Stimulated activated CD4-positive, alpha-beta T cell treated with anti-CD3 and anti-CD28 coated beads, Interleukin-4, amount 100 ng/mL, for 1 hour (primary cell): ENCODE measurements around the gene EPHA4.
"Not testable (repeated sequence)": the region's sequence is repeated elsewhere in the genome, so short reads cannot be mapped to it uniquely, and the experiment has no call there.

Source experiments
- DNase-seq: peaks from one replicate; pipeline ENCODE4 v3.0.0-alpha.2; 2020

EPHA4 gene

DNA sequence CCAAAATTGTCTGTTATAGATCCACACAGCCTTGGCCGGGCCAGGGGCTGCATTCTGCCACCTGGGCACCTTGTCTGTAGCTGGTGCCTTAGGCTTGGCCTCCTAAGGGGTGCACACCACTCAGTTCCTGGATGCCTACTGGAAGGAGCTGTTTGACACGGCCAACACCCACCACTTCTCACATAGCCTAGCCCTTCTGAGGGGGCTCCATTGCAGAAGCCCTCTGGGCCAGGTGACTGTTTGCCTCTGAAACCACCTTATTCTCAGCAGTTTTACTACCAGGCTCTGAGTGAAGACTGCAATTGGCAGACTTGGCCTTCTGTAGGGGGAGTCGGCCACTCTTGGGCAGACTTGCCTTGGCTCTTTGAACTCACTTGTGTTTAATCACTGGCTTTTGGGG lies 39.5 kb downstream of the EPHA4 start:
- no peak for DNase-seq

DNA sequence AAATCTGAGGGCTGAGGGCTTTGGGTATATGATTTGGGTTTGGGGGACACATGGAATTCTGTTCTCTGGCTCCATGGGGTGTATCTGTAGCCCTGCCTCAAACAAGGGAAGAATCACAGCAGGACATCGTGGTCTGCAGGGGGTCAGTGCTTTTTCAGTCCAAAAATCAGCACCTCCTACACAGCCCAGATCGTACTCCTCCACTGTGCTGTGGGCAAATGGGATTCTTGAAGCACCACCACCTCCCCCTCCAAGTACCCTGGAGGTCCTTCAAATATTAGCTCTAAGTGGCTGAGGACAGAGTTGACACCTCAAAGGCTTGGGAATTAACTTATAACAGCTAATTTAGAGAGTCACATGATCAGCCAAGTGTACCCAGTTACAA lies 41.5 kb downstream of the EPHA4 start:
- DNase-seq: no peak

DNA sequence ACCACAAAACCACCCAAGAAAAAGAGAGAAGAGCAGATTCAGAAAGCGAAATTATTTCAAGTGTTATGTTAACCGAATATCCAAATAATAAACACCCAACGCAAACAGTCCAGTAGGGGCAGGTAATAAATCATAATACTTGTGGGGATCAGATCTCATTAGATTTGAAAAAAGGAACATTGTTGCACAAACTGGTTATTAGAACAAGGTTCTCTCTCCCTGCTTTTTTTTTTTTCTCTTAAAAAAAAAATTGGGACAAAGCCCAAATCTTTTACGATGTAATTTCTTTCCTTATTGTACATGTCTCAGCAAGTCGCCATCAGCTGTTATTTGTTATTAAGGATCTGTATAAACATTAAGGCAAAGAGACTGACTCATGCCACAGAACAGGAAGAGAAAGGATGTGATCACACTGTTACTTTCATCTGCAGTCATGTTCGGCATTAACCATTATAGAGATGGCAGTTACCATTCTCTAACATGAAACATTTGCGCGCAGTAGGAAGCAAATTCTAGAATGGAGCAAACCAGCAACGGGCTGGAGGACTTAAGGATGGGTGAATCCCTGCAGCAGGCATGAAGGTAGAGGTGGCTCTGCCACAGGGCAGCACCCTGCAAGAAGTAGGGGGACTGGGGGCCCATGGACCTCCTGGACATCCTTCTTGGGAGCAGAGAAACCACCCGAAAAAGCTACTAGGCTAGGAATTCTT lies 42.0 kb downstream of the EPHA4 start:
- DNase-seq: no peak

DNA sequence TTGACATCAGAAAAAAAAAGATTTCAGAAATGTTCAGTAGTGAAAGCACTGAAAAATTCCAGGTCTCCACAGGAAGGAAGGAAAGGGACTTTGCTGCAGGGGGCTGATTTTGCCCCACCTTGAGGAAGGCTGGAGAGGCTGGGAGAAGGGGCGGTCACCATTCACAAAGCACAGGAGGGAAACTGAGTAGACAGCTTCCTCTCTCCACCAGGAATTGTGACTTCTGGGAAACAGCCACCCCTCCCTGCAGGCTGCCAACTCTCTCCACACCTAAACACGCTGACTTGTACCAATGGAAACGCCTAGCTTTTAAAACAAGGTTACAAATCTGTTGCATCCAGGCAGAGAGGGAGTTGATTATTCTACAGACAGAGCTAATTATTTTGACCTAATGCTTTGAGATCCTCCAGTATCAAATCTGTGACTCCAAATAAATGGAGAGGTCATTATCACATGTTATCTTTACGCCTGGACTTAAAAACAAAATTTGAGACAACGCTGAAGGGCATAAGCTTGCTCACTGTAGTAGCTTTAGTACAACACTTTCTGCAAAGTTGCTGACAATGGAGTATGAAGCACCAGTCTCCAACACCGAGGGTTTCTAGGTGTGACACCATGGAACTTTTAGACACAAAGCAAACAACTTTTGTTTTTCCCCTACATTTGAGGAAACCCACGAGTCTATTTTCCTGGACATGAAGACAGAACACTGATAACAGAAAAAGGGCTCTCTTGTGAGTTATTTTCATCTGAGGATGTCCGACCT lies 42.7 kb downstream of the EPHA4 start:
- no peak for DNase-seq

DNA sequence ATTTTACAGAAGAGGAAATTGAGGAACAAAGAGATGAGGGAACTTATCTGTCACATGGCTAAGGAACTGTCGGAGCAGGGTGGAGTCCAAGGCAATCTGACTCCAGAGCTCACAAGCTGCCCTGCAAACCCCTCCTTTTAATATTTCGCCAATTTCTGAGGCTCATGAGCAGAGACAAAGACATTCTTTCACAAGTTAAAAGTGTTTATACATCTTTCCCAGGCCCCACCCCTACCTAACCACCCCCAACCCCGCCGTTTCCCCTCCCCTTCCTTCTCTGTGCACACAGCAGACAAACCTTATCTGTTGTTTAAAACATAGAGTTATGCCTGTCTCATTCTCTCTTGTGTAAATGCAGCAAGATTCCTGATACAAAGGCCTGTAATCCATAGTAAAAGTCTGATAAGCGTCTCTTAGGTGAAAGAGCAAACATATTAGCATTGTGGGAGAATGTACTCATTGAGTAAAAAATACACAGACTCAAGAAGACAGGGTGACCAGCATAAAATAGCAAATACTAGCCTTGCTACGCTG lies 44.3 kb downstream of the EPHA4 start:
- no peak for DNase-seq

DNA sequence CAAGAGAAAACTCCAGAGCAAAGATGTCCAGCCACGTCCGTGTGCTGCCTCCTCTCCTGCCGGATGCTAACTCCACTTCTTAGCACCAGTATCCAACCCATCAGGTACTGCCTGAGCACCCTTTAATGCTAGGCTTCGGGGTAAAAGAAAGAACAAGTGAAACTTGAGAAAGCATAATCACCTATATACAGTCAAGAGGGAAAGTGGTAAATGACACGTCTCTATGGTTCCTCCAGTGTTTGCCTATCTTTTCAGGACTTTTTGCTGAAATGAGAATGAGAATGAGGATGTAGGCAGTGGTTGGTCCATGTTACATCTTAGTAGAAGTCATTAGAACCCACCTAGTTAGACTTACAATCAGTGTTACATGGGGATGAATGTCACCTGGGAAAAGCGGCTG lies 47.9 kb downstream of the EPHA4 start:
- no peak for DNase-seq

DNA sequence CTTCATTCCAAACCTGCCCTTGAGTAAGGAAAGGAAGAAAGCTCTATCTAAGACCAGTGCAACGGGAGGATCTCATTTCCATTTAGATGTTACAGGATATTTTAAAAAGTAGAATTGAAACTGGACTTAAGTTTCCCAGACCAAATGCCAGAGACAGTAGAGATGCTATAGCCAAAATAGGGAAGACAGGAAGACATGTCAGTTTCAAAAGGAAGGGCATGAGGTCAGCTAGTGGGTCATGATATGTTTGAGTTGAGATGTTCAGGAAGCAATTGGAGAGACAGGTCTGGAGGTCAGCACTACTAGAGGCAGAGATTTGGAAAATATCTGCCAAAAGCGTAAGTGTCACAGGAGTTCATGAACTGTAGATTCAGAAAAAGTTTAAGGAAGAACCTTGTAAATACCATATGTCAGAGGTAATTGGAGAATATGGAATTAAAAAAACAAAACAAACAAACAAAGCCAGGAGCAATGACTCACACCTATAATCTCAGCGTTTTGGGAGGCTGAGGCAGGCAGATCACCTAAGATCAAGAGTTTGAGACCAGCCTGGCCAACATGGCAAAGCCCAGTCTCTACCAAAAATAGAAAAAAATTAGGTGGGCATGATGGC lies 50.8 kb downstream of the EPHA4 start:
- no peak for DNase-seq

DNA sequence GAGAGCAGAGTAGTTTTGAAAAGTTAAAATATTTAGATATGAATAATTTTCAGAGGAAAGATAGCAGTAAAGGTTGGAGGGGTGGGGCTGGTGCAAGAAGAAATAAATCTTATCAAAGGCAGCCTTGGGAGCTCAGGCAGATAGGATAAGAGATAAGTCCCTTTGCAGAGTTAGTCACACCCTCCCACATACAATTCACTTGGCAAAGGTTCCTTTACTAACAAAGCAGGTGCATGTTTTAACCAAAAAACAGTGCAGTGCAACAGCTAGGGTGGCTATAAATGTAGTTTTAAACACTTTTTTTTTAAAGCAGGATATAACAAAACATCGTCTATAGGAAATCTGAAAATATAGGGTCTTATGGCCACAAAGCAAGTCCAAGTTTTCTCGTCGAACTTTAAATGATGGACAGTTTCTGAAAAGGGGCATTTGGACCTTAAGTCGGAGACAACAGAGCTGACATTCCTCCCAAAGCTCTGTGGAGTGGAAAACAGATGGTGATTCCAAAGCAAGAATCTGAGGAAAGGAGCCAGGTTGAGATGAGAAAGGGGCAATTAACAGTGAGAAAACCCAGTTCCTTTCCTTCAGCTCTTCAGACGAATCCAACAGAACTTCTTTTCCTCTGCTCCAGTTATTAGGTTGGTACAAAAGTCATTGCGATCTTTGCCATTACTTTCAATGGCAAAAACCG lies 53.0 kb downstream of the EPHA4 start:
- DNase-seq: no peak

DNA sequence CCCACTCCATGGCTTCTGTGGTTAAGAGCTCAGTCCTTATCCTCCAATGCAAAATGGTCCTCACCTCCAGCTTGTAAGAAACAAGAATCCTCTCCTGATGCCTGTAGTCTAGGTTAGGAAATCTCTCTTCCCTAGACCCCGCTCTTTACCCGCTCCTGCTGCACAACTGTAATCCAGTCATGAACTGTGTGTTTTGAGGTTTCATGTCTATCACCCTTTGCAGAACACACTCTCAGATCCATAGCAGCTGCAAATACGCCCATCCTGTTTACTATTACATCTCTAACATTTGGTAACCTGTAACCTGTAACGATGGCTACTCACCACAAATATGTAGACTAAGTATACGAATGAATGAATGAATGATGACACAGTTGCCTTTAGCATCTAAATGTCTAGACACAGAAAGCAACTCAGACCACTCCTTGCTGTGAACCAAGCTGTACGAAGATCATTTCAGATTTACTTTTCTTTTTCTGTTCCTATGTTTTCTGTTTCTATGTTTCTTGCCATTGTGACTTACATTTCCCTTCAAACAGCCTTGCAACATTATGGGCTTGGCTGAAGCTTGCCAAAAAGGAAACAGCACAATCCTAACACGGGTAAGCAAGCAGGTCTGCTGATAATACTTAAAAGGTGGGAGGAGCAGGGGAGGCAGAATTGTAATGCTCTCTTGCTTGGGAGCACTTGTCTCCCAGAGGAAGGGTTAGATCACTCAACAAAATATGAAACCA lies 53.7 kb downstream of the EPHA4 start:
- DNase-seq: no peak

DNA sequence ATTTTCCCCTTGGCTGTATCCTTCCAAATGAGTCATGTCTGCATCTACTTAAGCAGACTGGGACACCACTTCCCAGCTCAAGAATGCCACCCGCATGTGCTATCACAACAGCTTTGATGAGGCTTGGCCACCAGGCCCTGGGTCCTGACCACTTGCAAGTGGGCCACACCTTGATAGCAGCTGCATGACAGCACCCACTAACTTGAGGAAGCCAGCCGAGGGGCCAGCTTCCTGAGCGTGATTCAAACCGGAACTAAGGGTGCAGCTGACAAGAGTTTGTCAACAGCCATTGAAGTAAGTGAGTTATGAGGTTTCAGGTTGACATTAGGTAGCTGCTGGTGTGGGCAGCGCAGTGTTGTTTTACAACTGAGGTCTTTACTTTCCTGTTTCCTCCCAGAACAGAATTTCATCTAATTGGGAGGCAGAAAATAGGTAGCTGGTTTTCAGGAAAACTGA lies 54.4 kb downstream of the EPHA4 start:
- DNase-seq: peak; percentile 50

DNA sequence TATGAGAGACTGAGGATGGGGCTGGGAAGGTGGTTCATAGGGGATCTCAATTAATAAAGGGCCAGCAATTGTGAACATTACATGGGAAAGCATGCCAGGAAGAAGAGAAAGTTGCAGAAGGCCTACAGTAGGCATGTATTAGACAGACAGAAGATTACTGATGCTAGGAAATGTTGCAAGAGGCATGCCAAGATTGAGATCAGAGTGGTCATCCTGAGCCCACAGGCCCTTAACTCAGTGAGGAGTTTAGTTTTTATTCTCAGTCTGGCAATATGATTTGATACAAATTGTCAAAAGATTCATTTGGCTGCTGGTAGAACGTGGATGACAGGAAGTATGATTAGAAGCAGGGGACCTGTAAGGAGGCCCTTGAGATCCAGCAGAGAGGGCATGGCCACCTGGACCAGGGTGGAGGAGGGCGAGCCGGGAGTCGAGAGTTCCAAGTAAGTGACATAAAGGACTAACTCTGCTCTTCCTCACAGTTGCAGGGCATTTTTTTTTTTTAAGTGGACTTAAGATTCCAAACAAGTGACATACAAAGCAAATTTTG lies 54.9 kb downstream of the EPHA4 start:
- DNase-seq: no peak

DNA sequence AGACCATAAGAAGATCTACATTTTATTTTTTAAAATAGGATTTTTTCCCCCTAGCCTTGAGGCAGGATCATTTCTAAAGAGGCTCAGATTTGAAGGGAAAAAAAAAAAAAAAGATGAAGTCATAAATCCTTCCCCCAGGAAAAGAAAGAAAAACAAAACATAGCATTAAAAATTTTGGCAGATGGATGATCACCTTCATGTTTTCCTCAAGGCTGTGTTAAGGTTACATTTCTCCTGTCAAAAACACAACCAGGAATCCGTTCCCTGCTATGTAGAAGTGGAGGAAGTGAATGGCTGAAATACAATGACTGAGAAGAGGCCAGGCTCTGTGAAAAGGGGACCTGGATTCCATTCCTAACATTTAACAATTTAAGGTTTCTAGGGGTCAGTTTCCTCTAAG lies 56.2 kb downstream of the EPHA4 start:
- DNase-seq: no peak

DNA sequence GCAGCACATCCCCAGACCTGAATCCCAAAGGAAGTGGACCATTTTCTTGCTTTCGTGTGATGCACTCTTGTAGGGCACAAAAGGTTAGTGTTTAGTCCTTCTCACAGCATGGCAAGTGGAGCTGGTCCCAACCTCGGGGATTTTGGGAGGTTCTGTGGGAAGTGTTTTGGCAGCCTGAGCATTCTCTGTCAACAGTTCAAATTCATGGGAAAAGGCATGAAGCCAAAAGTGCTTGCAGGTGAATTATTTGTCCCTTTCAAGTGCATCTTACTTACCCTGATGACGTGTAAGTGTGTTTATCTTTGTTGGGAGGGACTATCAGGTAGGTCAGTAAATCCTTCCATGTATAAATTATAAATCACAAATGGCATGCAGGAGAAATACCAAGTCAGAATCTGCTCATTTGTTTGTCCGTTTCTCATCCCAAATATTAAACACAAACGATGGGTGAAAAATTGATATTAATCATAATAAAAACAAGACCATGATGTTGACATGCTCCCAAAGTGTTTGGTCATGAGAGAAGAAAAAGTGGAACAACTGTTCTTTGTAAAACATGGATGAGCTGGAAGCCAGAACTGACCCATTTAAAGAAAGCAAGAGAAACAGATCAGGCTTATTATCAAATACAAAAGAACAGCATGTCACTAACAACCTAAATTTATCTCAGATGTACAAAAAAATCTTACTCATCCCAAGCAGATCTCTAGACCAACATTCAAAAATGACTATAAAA lies 57.6 kb downstream of the EPHA4 start:
- DNase-seq: no peak

DNA sequence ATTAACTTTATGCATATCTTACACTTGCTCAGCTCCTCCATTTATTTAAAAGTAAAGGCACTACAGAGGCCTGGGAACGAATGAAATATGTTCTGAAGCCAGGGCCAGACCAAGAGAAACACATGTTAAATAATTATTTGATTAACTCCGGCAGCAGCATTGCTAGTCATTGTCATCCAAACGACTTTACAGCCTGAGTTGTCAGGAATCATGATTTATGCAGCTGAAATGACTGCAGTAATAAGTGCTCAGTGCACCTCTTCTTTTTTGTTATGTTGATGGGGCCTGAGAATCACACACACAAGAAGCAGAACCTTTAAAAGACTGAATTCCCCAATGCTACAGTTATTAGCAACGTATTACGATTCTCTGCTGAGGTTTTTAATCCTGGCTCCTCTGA lies 58.9 kb downstream of the EPHA4 start:
- DNase-seq: no peak

DNA sequence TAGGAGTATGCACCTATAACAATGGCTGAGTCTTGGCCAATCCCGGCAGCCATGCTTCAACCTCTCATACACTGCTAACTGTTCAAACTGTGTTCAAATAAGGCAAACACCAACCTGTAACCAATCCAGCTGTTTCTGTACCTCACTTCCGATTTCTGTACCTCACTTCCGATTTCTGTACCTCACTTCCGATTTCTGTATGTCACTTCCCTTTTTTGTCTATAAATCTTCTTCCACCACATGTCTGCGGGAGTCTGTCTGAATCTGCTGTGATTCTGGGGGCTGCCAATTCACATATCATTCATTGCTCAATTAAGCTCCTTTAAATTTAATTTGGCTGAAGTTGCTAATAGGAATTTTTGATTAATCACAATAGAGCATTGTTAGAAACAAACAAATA lies 60.8 kb downstream of the EPHA4 start:
- DNase-seq: not testable (repeated sequence)

DNA sequence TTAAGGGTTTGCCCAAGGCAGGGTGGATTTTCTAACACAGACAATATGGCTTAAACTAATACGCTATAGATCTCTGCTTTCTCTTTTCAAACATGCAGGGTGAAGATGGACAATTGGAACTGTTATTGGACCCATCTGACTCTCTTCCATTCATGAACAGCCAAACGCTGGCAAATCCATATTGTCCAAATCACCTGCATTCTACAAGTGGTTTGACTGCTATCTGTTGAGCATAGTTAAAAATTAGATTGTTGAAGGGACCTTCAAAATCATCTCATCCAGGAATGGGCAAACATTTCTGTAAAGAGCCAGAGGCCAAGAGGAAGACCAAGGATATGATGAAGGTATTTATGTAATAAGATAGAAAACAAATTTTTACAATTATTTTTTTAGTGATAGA lies 65.6 kb downstream of the EPHA4 start:
- DNase-seq: no peak

DNA sequence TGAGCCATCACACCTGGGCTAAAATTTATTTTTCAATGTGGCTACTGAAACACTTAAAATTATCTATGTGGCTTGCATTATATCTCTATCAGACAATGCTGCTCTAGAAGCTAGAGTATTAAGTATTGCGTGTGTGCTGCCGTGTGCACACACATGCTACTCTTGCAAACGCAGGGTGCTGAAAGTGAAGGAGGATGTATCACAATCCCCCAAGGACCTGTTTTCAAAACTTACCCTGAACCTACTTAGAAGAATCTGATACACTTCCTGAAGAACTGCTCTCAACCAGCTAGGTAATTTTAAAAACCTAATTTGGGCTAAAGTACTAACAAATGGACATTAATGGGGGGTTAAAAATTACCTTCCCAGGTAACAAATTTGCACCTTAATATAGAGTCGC lies 66.5 kb downstream of the EPHA4 start:
- DNase-seq: no peak

DNA sequence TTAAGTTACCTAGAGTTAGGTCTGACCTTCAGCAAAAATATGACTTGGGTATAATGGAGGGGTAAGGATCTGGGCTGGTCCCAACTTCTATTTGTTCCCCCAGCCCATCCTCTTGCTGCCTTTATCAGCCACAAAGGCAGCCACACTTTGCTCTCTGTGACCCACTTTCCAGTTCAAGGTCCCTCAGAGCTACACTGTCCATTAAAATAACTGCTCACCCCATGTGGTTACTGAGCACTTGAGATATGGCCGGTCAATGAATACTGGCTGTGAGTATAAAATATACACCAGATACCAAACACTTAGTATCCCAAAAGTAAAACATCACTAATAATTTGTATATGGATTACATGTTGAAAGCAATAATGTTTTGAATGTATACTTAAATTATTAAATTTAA lies 67.2 kb downstream of the EPHA4 start:
- no peak for DNase-seq

DNA sequence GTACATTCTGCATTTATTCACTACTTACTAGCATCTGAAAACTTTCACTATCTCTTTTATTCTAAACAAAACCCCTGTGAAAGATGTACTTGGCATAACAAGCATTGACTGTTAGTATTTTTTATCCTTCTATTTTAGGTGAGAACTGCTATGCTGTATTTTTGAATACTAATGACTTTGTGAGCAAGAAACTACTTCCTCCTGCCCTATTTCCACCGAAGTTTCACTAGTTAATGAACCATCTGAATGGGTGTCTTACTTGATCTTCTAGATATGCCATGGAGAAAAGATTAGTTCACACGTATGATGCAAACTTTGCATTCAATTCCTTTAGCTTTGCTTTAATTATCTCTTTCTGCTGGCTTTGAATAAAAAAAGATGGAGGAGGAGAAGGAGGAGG lies 68.1 kb downstream of the EPHA4 start:
- DNase-seq: no peak

DNA sequence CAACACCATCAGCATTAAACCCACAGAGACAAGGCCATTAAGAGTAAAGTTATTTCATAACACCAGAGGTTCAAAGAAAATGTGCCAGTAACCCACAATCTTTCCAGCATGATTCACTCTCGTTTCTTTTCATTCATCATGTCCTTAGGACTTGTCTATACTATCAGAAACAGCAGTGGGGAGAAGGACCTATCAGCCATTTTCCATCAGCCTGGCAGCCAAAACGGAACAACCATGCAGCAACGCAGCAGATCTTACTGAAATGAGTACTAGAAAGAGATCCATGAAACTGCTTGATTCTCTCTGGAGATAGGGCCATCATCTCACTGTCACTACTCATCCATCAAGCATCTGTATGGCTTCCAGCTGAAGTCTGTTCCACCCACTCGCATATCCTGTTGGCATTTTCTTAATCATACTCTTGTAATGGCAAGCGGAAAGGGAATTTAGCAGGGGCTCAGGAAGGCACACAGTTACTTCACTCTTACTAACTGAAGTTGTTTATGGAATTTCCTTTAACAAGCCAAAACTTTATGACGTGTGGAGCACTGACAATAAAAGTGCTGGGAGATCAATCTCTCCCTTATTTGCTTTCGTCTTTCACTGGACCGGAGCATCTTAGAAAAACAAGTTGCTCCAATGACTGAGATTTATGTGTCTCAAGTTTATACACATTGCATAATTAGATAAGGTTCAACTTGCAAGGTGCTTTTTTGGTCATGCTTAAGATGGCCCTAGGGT lies 69.7 kb downstream of the EPHA4 start:
- no peak for DNase-seq

DNA sequence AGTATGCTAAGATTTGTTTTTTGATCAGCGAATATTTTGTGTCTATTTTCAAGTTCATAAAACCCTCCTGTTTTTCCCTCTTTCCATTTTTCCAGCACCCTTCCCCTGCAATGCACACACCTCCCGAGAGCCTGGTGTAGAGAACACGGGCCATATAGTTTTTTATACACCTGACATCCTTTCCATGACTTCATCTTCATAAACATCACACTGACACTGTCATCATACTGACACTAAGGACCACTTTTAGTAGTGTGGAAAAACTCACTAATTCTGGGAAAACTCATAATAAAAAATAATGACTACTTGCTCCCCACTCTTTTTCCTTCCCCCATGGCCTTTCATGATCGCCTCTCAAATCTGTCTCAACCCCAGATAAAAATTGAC lies 70.2 kb downstream of the EPHA4 start:
- DNase-seq: no peak
